A549 (cell line): ENCODE results near the gene DCX.

ENCODE experiments used
- CHD4 ChIP-seq: fragments of 200-600 bp; sonication (generic); IDR thresholded peaks from 2 replicates; pipeline ENCODE4 v1.6.1; 2016; ENCODE audit warnings: antibody characterized with exemption, mild to moderate bottlenecking, borderline replicate concordance
- ESRRA ChIP-seq: fragments of 150-350 bp; IDR thresholded peaks from 2 replicates; pipeline ENCODE4 v1.6.1; 2014; ENCODE audit warnings: mild to moderate bottlenecking, low read length, borderline replicate concordance
- HOXB13 ChIP-seq: fragments of 250-450 bp; sonication (Bioruptor Pico); IDR thresholded peaks from 2 replicates; pipeline ENCODE4 v1.5.0; 2020; ENCODE audit warnings: low read depth, mild to moderate bottlenecking, moderate library complexity
- JUN ChIP-seq, 2 experiments: fragments of >200 bp; sonication (Bioruptor Twin); formaldehyde crosslinking; IDR thresholded peaks; 2 replicates in 1 of 2; 3 replicates in 1 of 2; pipeline ENCODE4 v1.6.1; 2016 to 2017
- KDM1A ChIP-seq: fragments of 200-600 bp; sonication (generic); IDR thresholded peaks from 2 replicates; pipeline ENCODE4 v1.6.1; 2016; ENCODE audit warnings: low read depth, mild to moderate bottlenecking
- POLR2A ChIP-seq: IDR thresholded peaks from 2 replicates; pipeline ENCODE4 v1.6.1; 2012; ENCODE audit warnings: mild to moderate bottlenecking, low read length
- TFCP2L1 ChIP-seq: fragments of 250-450 bp; sonication (Bioruptor Pico); IDR thresholded peaks from 2 replicates; pipeline ENCODE4 v1.5.0; 2021; ENCODE audit warnings: mild to moderate bottlenecking
- TF ChIP-seq, protein P1 (sequence below): fragments of >200 bp; sonication (Bioruptor Twin); formaldehyde crosslinking; IDR thresholded peaks from 3 replicates; pipeline ENCODE4 v1.5.1; 2016
- TF ChIP-seq, protein P2 (sequence below): fragments of 200-600 bp; sonication (generic); IDR thresholded peaks from 2 replicates; pipeline ENCODE4 v1.6.1; 2016; ENCODE audit warnings: antibody characterized with exemption, mild to moderate bottlenecking, moderate library complexity
- TF ChIP-seq, protein P3 (sequence below): fragments of 450-650 bp; IDR thresholded peaks from 2 replicates; pipeline ENCODE4 v1.6.1; 2014; ENCODE audit warnings: antibody characterized with exemption

DNA sequence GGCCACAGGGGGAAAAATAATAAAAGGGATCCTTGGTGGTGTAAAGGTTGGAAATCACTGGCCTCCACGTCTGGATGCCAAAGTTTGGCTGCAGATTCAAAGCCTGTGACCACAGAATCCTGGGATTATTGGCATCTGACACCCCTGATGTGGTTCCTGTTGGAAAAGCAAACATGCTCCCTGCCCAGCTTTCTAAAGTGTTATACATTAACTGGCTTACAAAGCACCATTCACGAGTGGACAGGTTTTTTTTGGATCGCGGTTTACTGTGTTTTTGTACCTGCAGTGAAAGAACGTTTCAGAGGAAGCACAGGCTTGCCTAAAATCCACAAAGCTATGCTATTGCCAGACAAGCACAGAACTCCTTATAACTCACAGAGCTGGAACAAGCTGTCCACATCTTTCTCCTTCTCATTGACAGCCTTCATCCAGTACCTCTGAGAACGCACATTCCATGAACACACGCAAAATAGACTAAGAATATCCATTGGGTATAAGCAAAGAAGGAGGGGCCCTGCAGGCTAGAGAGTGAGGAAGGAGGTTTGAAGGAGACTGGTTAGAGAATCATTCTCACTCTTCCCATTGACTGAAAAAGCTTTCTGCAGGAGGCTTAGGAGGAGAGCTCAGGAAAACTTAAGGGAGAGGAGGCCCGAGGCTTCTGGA lies 127.2 kb downstream of the DCX start:
- TF ChIP-seq JUN (IDR thresholded peaks at IDR 0.05) (no peak), CHD4 (no peak), HOXB13 (CRISPR knock-in tag) (no peak), ESRRA (no peak), TFCP2L1 (CRISPR knock-in tag) (no peak), POLR2A (no peak), KDM1A (no peak)
- TF ChIP-seq, protein P1, sequence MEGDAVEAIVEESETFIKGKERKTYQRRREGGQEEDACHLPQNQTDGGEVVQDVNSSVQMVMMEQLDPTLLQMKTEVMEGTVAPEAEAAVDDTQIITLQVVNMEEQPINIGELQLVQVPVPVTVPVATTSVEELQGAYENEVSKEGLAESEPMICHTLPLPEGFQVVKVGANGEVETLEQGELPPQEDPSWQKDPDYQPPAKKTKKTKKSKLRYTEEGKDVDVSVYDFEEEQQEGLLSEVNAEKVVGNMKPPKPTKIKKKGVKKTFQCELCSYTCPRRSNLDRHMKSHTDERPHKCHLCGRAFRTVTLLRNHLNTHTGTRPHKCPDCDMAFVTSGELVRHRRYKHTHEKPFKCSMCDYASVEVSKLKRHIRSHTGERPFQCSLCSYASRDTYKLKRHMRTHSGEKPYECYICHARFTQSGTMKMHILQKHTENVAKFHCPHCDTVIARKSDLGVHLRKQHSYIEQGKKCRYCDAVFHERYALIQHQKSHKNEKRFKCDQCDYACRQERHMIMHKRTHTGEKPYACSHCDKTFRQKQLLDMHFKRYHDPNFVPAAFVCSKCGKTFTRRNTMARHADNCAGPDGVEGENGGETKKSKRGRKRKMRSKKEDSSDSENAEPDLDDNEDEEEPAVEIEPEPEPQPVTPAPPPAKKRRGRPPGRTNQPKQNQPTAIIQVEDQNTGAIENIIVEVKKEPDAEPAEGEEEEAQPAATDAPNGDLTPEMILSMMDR: no peak
- TF ChIP-seq, protein P2, sequence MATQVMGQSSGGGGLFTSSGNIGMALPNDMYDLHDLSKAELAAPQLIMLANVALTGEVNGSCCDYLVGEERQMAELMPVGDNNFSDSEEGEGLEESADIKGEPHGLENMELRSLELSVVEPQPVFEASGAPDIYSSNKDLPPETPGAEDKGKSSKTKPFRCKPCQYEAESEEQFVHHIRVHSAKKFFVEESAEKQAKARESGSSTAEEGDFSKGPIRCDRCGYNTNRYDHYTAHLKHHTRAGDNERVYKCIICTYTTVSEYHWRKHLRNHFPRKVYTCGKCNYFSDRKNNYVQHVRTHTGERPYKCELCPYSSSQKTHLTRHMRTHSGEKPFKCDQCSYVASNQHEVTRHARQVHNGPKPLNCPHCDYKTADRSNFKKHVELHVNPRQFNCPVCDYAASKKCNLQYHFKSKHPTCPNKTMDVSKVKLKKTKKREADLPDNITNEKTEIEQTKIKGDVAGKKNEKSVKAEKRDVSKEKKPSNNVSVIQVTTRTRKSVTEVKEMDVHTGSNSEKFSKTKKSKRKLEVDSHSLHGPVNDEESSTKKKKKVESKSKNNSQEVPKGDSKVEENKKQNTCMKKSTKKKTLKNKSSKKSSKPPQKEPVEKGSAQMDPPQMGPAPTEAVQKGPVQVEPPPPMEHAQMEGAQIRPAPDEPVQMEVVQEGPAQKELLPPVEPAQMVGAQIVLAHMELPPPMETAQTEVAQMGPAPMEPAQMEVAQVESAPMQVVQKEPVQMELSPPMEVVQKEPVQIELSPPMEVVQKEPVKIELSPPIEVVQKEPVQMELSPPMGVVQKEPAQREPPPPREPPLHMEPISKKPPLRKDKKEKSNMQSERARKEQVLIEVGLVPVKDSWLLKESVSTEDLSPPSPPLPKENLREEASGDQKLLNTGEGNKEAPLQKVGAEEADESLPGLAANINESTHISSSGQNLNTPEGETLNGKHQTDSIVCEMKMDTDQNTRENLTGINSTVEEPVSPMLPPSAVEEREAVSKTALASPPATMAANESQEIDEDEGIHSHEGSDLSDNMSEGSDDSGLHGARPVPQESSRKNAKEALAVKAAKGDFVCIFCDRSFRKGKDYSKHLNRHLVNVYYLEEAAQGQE: no peak
- TF ChIP-seq, protein P3, sequence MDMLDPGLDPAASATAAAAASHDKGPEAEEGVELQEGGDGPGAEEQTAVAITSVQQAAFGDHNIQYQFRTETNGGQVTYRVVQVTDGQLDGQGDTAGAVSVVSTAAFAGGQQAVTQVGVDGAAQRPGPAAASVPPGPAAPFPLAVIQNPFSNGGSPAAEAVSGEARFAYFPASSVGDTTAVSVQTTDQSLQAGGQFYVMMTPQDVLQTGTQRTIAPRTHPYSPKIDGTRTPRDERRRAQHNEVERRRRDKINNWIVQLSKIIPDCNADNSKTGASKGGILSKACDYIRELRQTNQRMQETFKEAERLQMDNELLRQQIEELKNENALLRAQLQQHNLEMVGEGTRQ: no peak
